HCT116 (cell line): ENCODE results near the gene GPR32. TPM values are rescaled to one million over a fixed set of nuclear protein-coding genes. Genes with fewer than 3 reads are reported as not detected.

ENCODE experiments used
- ATAC-seq: fragments of 200-7000 bp; cut with Tn5 transposase; 2 replicates; pipeline ENCODE4 v1.9.1; 2020; ENCODE audit warnings: mild to moderate bottlenecking, moderate library complexity
- BruUV-seq: library from RNA; stranded (reverse); fragments of 400-500 nt; replicated peaks from 2 replicates; lab custom pipeline; 2021; lab: Mats Ljungman, UMichigan
- CTCF ChIA-PET: fragments of 300-600 bp; sonication (Branson Sonifier 250); formaldehyde crosslinking; loops from one replicate; lab custom pipeline; 2021; ENCODE audit warnings: antibody characterized with exemption; lab: Charles Lee
- POLR2A ChIA-PET: fragments of 300-600, 350-600 bp; sonication (Branson Sonifier 250); formaldehyde crosslinking; loops from one replicate; lab custom pipeline; 2021; ENCODE audit warnings: antibody characterized with exemption; lab: Charles Lee
- RAD21 ChIA-PET, 2 experiments: fragments of 300-600 bp; sonication (Branson Sonifier 250); formaldehyde crosslinking; loops; one replicate each; lab custom pipeline; 2023; ENCODE audit warnings: low total read pairs in 2 of 2; ENCODE audit not compliant: uncharacterized antibody in 2 of 2, unreplicated experiment in 2 of 2, low non-redundant PET in 1 of 2; lab: Charles Lee
- DNase-seq: peaks from one replicate; pipeline ENCODE4 v3.0.0-alpha.2; 2010; ENCODE audit warnings: low read depth, low spot score
- H2AFZ ChIP-seq: fragments of 200-600 bp; shearing (Covaris generic), sonication (generic); 2 replicates; pipeline ENCODE4 v1.6.1; 2017; ENCODE audit warnings: low read depth, mixed run types, mixed read lengths, antibody characterized with exemption, low read length; ENCODE audit not compliant: poor library complexity, severe bottlenecking
- H3K27ac ChIP-seq: 2 replicates; pipeline ENCODE4 v1.5.1; 2012; ENCODE audit warnings: low read depth, low read length
- H3K27me3 ChIP-seq: fragments of 200-600 bp; sonication (generic); 2 replicates; pipeline ENCODE4 v1.6.1; 2016; ENCODE audit warnings: mixed run types, low read length, mixed read lengths; ENCODE audit not compliant: insufficient read depth
- H3K36me3 ChIP-seq, 2 experiments: fragments of 200-500 bp in 1 of 2; fragments of 200-600 bp in 1 of 2; sonication (Bioruptor generic) in 1 of 2; sonication (generic) in 1 of 2; 2 replicates each; pipeline versions ENCODE4 v1.5.1 to v1.6.1; 2014 to 2016; ENCODE audit warnings: low read length in 2 of 2, inconsistent platforms in 1 of 2, mixed read lengths in 1 of 2, mixed run types in 1 of 2; ENCODE audit not compliant: insufficient read depth in 2 of 2, control insufficient read depth in 1 of 2
- H3K4me1 ChIP-seq, 2 experiments: fragments of 200-600 bp in 1 of 2; sonication (generic) in 1 of 2; 2 replicates each; pipeline versions ENCODE4 v1.5.1 to v1.6.1; 2012 to 2017; ENCODE audit warnings: low read length in 2 of 2, inconsistent platforms in 1 of 2, mild to moderate bottlenecking in 1 of 2, mixed read lengths in 1 of 2, mixed run types in 1 of 2, moderate library complexity in 1 of 2; ENCODE audit not compliant: insufficient read depth in 2 of 2, control insufficient read depth in 1 of 2
- H3K4me2 ChIP-seq: fragments of 200-600 bp; sonication (generic); 2 replicates; pipeline ENCODE4 v1.6.1; 2017; ENCODE audit warnings: mixed run types, low read length, mixed read lengths
- H3K4me3 ChIP-seq, 2 experiments: fragments of 200-600 bp in 1 of 2; sonication (generic) in 1 of 2; replicated peaks in 1 of 2; 2 replicates each; pipeline ENCODE4 v1.5.1; 2011 to 2016; ENCODE audit warnings: low read length in 2 of 2, control low read depth in 1 of 2, low read depth in 1 of 2, mild to moderate bottlenecking in 1 of 2, mixed read lengths in 1 of 2, mixed run types in 1 of 2
- H3K79me2 ChIP-seq: fragments of 200-600 bp; sonication (generic); 2 replicates; pipeline ENCODE4 v1.6.1; 2017; ENCODE audit warnings: mild to moderate bottlenecking, mixed run types, low read length, moderate library complexity, mixed read lengths; ENCODE audit not compliant: insufficient read depth
- H3K9ac ChIP-seq: fragments of 200-600 bp; sonication (generic); 2 replicates; pipeline ENCODE4 v1.6.1; 2016; ENCODE audit warnings: low read length, mixed read lengths
- H3K9me2 ChIP-seq: fragments of 200-600 bp; sonication (generic), shearing (Covaris generic); 2 replicates; pipeline ENCODE4 v1.6.1; 2017; ENCODE audit warnings: mixed run types, mild to moderate bottlenecking, moderate library complexity; ENCODE audit not compliant: insufficient read depth
- H3K9me3 ChIP-seq, 2 experiments: fragments of 200-500 bp in 1 of 2; fragments of 200-600 bp in 1 of 2; sonication (Bioruptor generic) in 1 of 2; sonication (generic) in 1 of 2; 2 replicates each; pipeline ENCODE4 v1.6.1; 2014 to 2017; ENCODE audit warnings: low read length in 2 of 2, mixed read lengths in 2 of 2, inconsistent platforms in 1 of 2, low read depth in 1 of 2, mild to moderate bottlenecking in 1 of 2, mixed run types in 1 of 2, moderate library complexity in 1 of 2; ENCODE audit not compliant: control insufficient read depth in 1 of 2, insufficient read depth in 1 of 2
- H4K20me1 ChIP-seq: fragments of 200-600 bp; sonication (generic), shearing (Covaris generic); 2 replicates; pipeline ENCODE4 v1.6.1; 2017; ENCODE audit warnings: mixed run types, mild to moderate bottlenecking, moderate library complexity; ENCODE audit not compliant: insufficient read depth
- CEBPB ChIP-seq: IDR thresholded peaks from 2 replicates; pipeline ENCODE4 v1.6.1; 2012; ENCODE audit warnings: low read depth
- CTCF ChIP-seq, 3 experiments: fragments of 200-600 bp in 1 of 3; sonication (generic) in 1 of 3; IDR thresholded peaks in 2 of 3; conservative IDR thresholded peaks in 1 of 3; 2 replicates each; pipeline ENCODE4 v1.5.1; 2012 to 2017; ENCODE audit warnings: low read depth in 2 of 3, low read length in 2 of 3, antibody characterized with exemption in 1 of 3, borderline replicate concordance in 1 of 3, control low read depth in 1 of 3, mild to moderate bottlenecking in 1 of 3, mixed read lengths in 1 of 3, mixed run types in 1 of 3, moderate library complexity in 1 of 3; ENCODE audit not compliant: insufficient read depth in 1 of 3
- EGR1 ChIP-seq: IDR thresholded peaks from 2 replicates; pipeline ENCODE4 v1.6.1; 2012; ENCODE audit warnings: low read depth
- ELF1 ChIP-seq: IDR thresholded peaks from 2 replicates; pipeline ENCODE4 v1.6.1; 2012; ENCODE audit warnings: low read depth, borderline replicate concordance
- EZH2 ChIP-seq: fragments of 200-600 bp; sonication (generic); IDR thresholded peaks from 2 replicates; pipeline ENCODE4 v1.6.1; 2017; ENCODE audit warnings: antibody characterized with exemption, mixed run types
- EZH2phosphoT487 ChIP-seq: fragments of 200-600 bp; IDR thresholded peaks from 2 replicates; pipeline ENCODE4 v1.6.1; 2018; ENCODE audit warnings: antibody characterized with exemption, borderline replicate concordance
- JUND ChIP-seq: IDR thresholded peaks from 2 replicates; pipeline ENCODE4 v1.6.1; 2012
- MAX ChIP-seq: IDR thresholded peaks from 2 replicates; pipeline ENCODE4 v1.6.1; 2012
- POLR2A ChIP-seq: IDR thresholded peaks from 2 replicates; pipeline ENCODE4 v1.7.0; 2011; ENCODE audit warnings: borderline replicate concordance; ENCODE audit not compliant: insufficient read depth, insufficient read length; ENCODE audit errors: extremely low read depth
- POLR2AphosphoS5 ChIP-seq: IDR thresholded peaks from 2 replicates; pipeline ENCODE4 v1.6.1; 2011; ENCODE audit warnings: mild to moderate bottlenecking, low read depth, low read length, moderate library complexity
- RAD21 ChIP-seq: IDR thresholded peaks from 2 replicates; pipeline ENCODE4 v1.6.1; 2012; ENCODE audit warnings: low read depth, mild to moderate bottlenecking
- REST ChIP-seq: IDR thresholded peaks from 2 replicates; pipeline ENCODE4 v1.6.1; 2012; ENCODE audit warnings: low read depth
- SIN3A ChIP-seq: IDR thresholded peaks from 2 replicates; pipeline ENCODE4 v1.6.1; 2012; ENCODE audit warnings: low read depth
- SRF ChIP-seq: IDR thresholded peaks from 2 replicates; pipeline ENCODE4 v1.6.1; 2012; ENCODE audit warnings: low read depth
- YY1 ChIP-seq: IDR thresholded peaks from 2 replicates; pipeline ENCODE4 v1.6.1; 2011; ENCODE audit warnings: low read length, low read depth, moderate library complexity, mild to moderate bottlenecking; ENCODE audit not compliant: insufficient replicate concordance; ENCODE audit errors: extremely low read depth
- ZFX ChIP-seq: fragments of 450-650 bp; IDR thresholded peaks from 2 replicates; pipeline ENCODE4 v1.6.1; 2017
- intact Hi-C: fragments of 100-400 bp; cut with micrococcal nuclease; formaldehyde crosslinking; loops from 2 replicates; pipeline ENCODE4 v1.10.0; 2022
- total RNA-seq: library from RNA; stranded (reverse); gene quantifications from one replicate; pipeline ENCODE4 v1.2.1, GENCODE V29; 2021; ENCODE audit not compliant: unreplicated experiment

The GPR32 gene
- total RNA-seq, 1 experiment from 2014 or later, result not detected

- ChIA-PET POLR2A (no interaction called here), RAD21 (no interaction called here), CTCF (interaction anchor here (2.8 kb wide), 1 partner anchor 72 kb away, joined by 13 read pairs; no protein-coding TSS in a partner anchor)
- Histone ChIP-seq H3K27me3 (peaks cover 14% of the 10 kb centered on the region; the same call in 1 of the 2 replicates), H3K4me1 (peaks cover 6 to 20% of the 10 kb centered on the region in 2 experiments; a peak in 3 of 4 replicates), H3K9me2 (no peaks in the 10 kb centered on the region), H3K9me3 (no peaks in the 10 kb centered on the region), H3K9ac (no peak overlapping the region), H4K20me1 (no peaks in the 10 kb centered on the region), H3K36me3 (no peaks in the 10 kb centered on the region), H3K27ac (no peak overlapping the region), H3K4me2 (no peak overlapping the region), H3K79me2 (no peaks in the 10 kb centered on the region), H3K4me3 (no peak overlapping the region), H2AFZ (no peak overlapping the region)
- ATAC-seq, result no peak
- TF ChIP-seq CEBPB, result no peak
- no peak for TF ChIP-seq MAX
- TF ChIP-seq EZH2, result no peak
- no peak for TF ChIP-seq POLR2AphosphoS5
- TF ChIP-seq POLR2A, result no peak
- TF ChIP-seq ELF1, result no peak
- no peak for TF ChIP-seq SIN3A
- TF ChIP-seq EGR1, result no peak
- TF ChIP-seq EZH2phosphoT487, result no peak
- TF ChIP-seq REST, result no peak
- TF ChIP-seq SRF, result no peak
- TF ChIP-seq JUND, result no peak
- TF ChIP-seq ZFX, result no peak
- no peak for TF ChIP-seq CTCF (IDR thresholded peaks at IDR 0.05 in 2 of 3, conservative IDR thresholded peaks at IDR 0.05 in 1 of 3; ENCODE audit: borderline replicate concordance in 1 of 3, insufficient read depth in 1 of 3, low read depth in 2 of 3, low read length in 2 of 3)
- TF ChIP-seq YY1, result no peak
- no peak for TF ChIP-seq RAD21
- intact Hi-C loops, result no loop called here
- DNase-seq, result no peak
- no TSS peak for BruUV-seq
Measured at GRCh38 chr19:50776131-50776530, 5.9 kb downstream of the GPR32 start.
